ENCODE data around the gene ZNF32.

ZNF32 gene, protein sequence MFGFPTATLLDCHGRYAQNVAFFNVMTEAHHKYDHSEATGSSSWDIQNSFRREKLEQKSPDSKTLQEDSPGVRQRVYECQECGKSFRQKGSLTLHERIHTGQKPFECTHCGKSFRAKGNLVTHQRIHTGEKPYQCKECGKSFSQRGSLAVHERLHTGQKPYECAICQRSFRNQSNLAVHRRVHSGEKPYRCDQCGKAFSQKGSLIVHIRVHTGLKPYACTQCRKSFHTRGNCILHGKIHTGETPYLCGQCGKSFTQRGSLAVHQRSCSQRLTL

DNA sequence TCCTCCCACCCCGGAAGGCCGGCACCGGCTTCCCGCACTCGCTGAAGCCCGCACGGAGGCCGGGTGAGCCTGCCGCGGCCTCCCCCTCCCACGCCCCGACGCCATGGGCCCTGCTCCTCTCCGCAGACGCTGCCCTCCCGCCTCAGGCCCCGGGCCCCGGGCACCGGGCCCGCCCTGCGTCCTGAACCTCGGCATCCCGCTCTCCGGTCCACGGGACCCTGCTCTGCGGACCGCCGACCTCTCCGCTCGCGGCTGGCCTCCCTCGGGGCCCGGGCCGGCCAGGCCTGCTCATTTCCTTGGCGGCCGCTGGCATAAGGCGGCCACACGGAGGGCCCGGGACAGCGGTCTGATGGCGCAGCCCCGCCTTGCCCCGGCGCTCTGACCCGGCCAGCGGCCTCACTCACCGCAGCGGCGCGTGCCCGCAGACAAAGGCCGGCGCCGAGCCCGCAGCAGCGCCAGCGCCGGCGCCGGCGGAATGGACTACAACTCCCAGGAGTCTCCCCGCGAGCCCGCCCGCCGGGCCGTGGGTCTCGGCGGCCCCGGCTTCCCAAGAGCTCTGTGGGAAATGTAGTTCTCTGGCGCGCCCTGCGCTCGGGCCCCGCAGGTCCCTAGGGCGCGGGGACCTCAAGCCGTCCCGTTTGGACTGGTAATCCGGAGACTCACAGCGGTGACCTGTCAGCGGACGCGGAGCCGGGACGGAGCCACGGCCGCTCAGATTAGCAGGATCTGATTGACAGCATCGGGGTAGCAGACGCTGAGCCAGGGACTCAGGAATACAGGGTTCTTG lies at the start of gene ZNF32:
TSS of gene ZNF32 (minus strand) at position 484 of the 787 bp plus-strand sequence. CDS start 2,748 bp downstream, outside the sequence.
- Histone ChIP-seq H3K9me2 (replicated peaks; ENCODE audit: insufficient read depth, low read length) (no peaks in the 10 kb centered on the region), H3F3A (ENCODE audit: insufficient read depth, low read length) (no peaks in the 10 kb centered on the region; the same call in 1 of the 2 replicates), H3K27ac (ENCODE audit: low read length) (no peak within 1 kb of the TSS), H3K79me2 (ENCODE audit: low read length) (no peaks in the 10 kb centered on the region), H3K4me1 (ENCODE audit: low read length) (no peaks in the 10 kb centered on the region), H3K9ac (ENCODE audit: low read length) (peak within 1 kb of the TSS; percentile 65), H2AFZ (ENCODE audit: low read length) (peak within 1 kb of the TSS; percentile 95), H3K4me3 (ENCODE audit: low read length) (peak within 1 kb of the TSS; percentile 59), H3K36me3 (replicated peaks; ENCODE audit: insufficient read depth, low read length) (no peaks in the 10 kb centered on the region), H3K9me3 (replicated peaks; ENCODE audit: insufficient read depth, low read length) (no peaks in the 10 kb centered on the region), H4K20me1 (ENCODE audit: insufficient read depth, low read length) (no peaks in the 10 kb centered on the region), H3K27me3 (replicated peaks; ENCODE audit: insufficient read depth, low read length) (no peaks in the 10 kb centered on the region), H3K4me2 (ENCODE audit: low read depth, low read length) (peak within 1 kb of the TSS; percentile 59)
- TF ChIP-seq EZH2 (optimal IDR thresholded peaks at IDR 0.05; ENCODE audit: low read depth, low read length) = no peak
- TF ChIP-seq EZH2phosphoT487 (IDR thresholded peaks at IDR 0.05; ENCODE audit: low read length) = no peak
- TF ChIP-seq CTCF (IDR thresholded peaks at IDR 0.05; ENCODE audit: low read length) = no peak
- peak; percentile 81 for DNase-seq

GRCh38 chr10:43698156-43698555 lies 49.5 kb upstream of the ZNF32 start:
- TF ChIP-seq CTCF (IDR thresholded peaks at IDR 0.05; ENCODE audit: low read length) (no peak), EZH2 (optimal IDR thresholded peaks at IDR 0.05; ENCODE audit: low read depth, low read length) (no peak), EZH2phosphoT487 (IDR thresholded peaks at IDR 0.05; ENCODE audit: low read length) (no peak)
- DNase-seq = no peak
- Histone ChIP-seq H3K9me3 (replicated peaks; ENCODE audit: insufficient read depth, low read length) (no peaks in the 10 kb centered on the region), H3K79me2 (ENCODE audit: low read length) (no peaks in the 10 kb centered on the region), H3K9me2 (replicated peaks; ENCODE audit: insufficient read depth, low read length) (no peaks in the 10 kb centered on the region), H3K4me1 (ENCODE audit: low read length) (no peaks in the 10 kb centered on the region), H3F3A (ENCODE audit: insufficient read depth, low read length) (no peaks in the 10 kb centered on the region), H2AFZ (ENCODE audit: low read length) (no peak overlapping the region), H3K27ac (ENCODE audit: low read length) (no peak overlapping the region), H3K4me2 (ENCODE audit: low read depth, low read length) (no peak overlapping the region), H3K27me3 (replicated peaks; ENCODE audit: insufficient read depth, low read length) (no peaks in the 10 kb centered on the region), H4K20me1 (ENCODE audit: insufficient read depth, low read length) (no peaks in the 10 kb centered on the region), H3K9ac (ENCODE audit: low read length) (no peak overlapping the region), H3K4me3 (ENCODE audit: low read length) (no peak overlapping the region), H3K36me3 (replicated peaks; ENCODE audit: insufficient read depth, low read length) (no peaks in the 10 kb centered on the region)

- Histone ChIP-seq H3K36me3 (replicated peaks; ENCODE audit: insufficient read depth, low read length) (no peaks in the 10 kb centered on the region), H3K27ac (ENCODE audit: low read length) (no peak overlapping the region), H3K27me3 (replicated peaks; ENCODE audit: insufficient read depth, low read length) (no peaks in the 10 kb centered on the region), H3K9me3 (replicated peaks; ENCODE audit: insufficient read depth, low read length) (no peaks in the 10 kb centered on the region), H3K4me1 (ENCODE audit: low read length) (no peaks in the 10 kb centered on the region), H3K4me3 (ENCODE audit: low read length) (no peak overlapping the region), H3K9me2 (replicated peaks; ENCODE audit: insufficient read depth, low read length) (no peaks in the 10 kb centered on the region), H3K4me2 (ENCODE audit: low read depth, low read length) (no peak overlapping the region), H2AFZ (ENCODE audit: low read length) (no peak overlapping the region), H3K79me2 (ENCODE audit: low read length) (no peaks in the 10 kb centered on the region), H4K20me1 (ENCODE audit: insufficient read depth, low read length) (no peaks in the 10 kb centered on the region), H3F3A (ENCODE audit: insufficient read depth, low read length) (no peaks in the 10 kb centered on the region), H3K9ac (ENCODE audit: low read length) (no peak overlapping the region)
- no peak for DNase-seq
- TF ChIP-seq EZH2phosphoT487 (IDR thresholded peaks at IDR 0.05; ENCODE audit: low read length) = no peak
- TF ChIP-seq EZH2 (optimal IDR thresholded peaks at IDR 0.05; ENCODE audit: low read depth, low read length) = no peak
- TF ChIP-seq CTCF (IDR thresholded peaks at IDR 0.05; ENCODE audit: low read length) = no peak
Measured at GRCh38 chr10:43696909-43697483, 48.3 kb upstream of the ZNF32 start.
